ENCODE data around the gene TMEM42. TPM values are rescaled to one million over a fixed set of nuclear protein-coding genes. Genes with fewer than 3 reads are reported as not detected.

TMEM42 gene
- total and polyA plus RNA-seq, 2 of the 13 experiments (the other 11 are each of a cell fraction or from before 2014, with no cell fraction given), result 5.5 to 24.5 TPM

GRCh38 chr3:44832032-44832431 is 29.7 kb upstream of the TMEM42 start (continued):
- no peak for TF ChIP-seq ZNF574 (CRISPR knock-in tag; IDR thresholded peaks at IDR 0.05)
- no peak for TF ChIP-seq TEAD2 (CRISPR knock-in tag; IDR thresholded peaks at IDR 0.05)
- TF ChIP-seq, protein P1, sequence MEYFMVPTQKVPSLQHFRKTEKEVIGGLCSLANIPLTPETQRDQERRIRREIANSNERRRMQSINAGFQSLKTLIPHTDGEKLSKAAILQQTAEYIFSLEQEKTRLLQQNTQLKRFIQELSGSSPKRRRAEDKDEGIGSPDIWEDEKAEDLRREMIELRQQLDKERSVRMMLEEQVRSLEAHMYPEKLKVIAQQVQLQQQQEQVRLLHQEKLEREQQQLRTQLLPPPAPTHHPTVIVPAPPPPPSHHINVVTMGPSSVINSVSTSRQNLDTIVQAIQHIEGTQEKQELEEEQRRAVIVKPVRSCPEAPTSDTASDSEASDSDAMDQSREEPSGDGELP (IDR thresholded peaks at IDR 0.05; ENCODE audit: borderline replicate concordance, low read depth), result no peak
- TF ChIP-seq ZNF691 (CRISPR knock-in tag; IDR thresholded peaks at IDR 0.05; ENCODE audit: borderline replicate concordance, low read depth), result no peak
- TF ChIP-seq GTF3A (CRISPR knock-in tag; conservative IDR thresholded peaks at IDR 0.05), result no peak
- TF ChIP-seq ZNF143 (CRISPR knock-in tag; IDR thresholded peaks at IDR 0.05), result no peak
- TF ChIP-seq, protein P2, sequence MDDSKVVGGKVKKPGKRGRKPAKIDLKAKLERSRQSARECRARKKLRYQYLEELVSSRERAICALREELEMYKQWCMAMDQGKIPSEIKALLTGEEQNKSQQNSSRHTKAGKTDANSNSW (CRISPR knock-in tag; IDR thresholded peaks at IDR 0.05; ENCODE audit: borderline replicate concordance), result no peak

GRCh38 chr3:44832965-44833364 is 28.7 kb upstream of the TMEM42 start:
- no peak overlapping the region for H3K27ac ChIP-seq (ENCODE audit: extremely low read length, insufficient read depth, low read length)
- ATAC-seq (no peak), FAIRE-seq (no peak), DNase-seq (ENCODE audit: low spot score) (no peak)
- in situ Hi-C loops (cut with HindIII; ENCODE audit: extremely low pct_ligation_motif_present, low pct_unique_long_range_greater_than_20kb), result no loop called here
- CTCF ChIA-PET (ENCODE audit: low intra/inter-chr PET ratio, low total read pairs), result no interaction called here
- TF ChIP-seq ZBTB34 (CRISPR knock-in tag; IDR thresholded peaks at IDR 0.05) (no peak), RBM22 (optimal IDR thresholded peaks at IDR 0.05; ENCODE audit: low read length) (no peak), HOXA3 (CRISPR knock-in tag; IDR thresholded peaks at IDR 0.05) (no peak), MEIS1 (CRISPR knock-in tag; IDR thresholded peaks at IDR 0.05; ENCODE audit: borderline replicate concordance) (no peak)
- H3K36me3 ChIP-seq (replicated peaks in 1 of 2; ENCODE audit: control insufficient read depth in 1 of 2, insufficient read depth in 2 of 2, low read length in 2 of 2), result peaks cover 3 to 30% of the 10 kb centered on the region in 2 experiments
- no TSS peak for BruUV-seq (replicated peaks)
- H3K4me1 ChIP-seq (ENCODE audit: insufficient read depth, low read length), result no peaks in the 10 kb centered on the region
- no peak overlapping the region for H3K4me3 ChIP-seq (replicated peaks in 1 of 3; ENCODE audit: insufficient read depth in 1 of 3, low read depth in 2 of 3, low read length in 3 of 3)
- no peaks in the 10 kb centered on the region for H3K9me3 ChIP-seq (ENCODE audit: low read length)
- no peak overlapping the region for H3K9ac ChIP-seq (ENCODE audit: insufficient read depth, low read depth, low read length)
- 95% methylated on average over 2 of the region's 2 CpGs for WGBS (ENCODE audit: low lambda C conversion rate)
- POLR2A ChIA-PET, result no interaction called here
- H3K4me2 ChIP-seq (ENCODE audit: low read depth, low read length), result no peak overlapping the region
- intact Hi-C loops (cut with micrococcal nuclease; ENCODE audit: unreplicated experiment), result no loop called here
- no peaks in the 10 kb centered on the region for H3K79me2 ChIP-seq (ENCODE audit: insufficient read depth, low read length)
- no peaks in the 10 kb centered on the region for H3K27me3 ChIP-seq (ENCODE audit: control insufficient read depth in 1 of 2, insufficient read depth in 2 of 2, low read length in 2 of 2)
- no peaks in the 10 kb centered on the region for H4K20me1 ChIP-seq (ENCODE audit: insufficient read depth, low read length)
- H2AFZ ChIP-seq (ENCODE audit: low read length), result no peak overlapping the region
